Erythroblast (primary cell): ENCODE measurements around the gene SMOC2.

ENCODE experiments used
- DNase-seq, 2 experiments: peaks; one replicate each; lab custom pipeline; 2025; lab: John Stamatoyannopoulos, UW
- GATA1 ChIP-seq: IDR thresholded peaks from 2 replicates; pipeline ENCODE4 v1.6.1; 2011; ENCODE audit warnings: low read depth, mild to moderate bottlenecking, control low read depth, low read length, moderate library complexity
- POLR2A ChIP-seq: IDR thresholded peaks from 2 replicates; pipeline ENCODE4 v1.6.1; 2011; ENCODE audit warnings: mild to moderate bottlenecking, low read length

The SMOC2 gene

DNA sequence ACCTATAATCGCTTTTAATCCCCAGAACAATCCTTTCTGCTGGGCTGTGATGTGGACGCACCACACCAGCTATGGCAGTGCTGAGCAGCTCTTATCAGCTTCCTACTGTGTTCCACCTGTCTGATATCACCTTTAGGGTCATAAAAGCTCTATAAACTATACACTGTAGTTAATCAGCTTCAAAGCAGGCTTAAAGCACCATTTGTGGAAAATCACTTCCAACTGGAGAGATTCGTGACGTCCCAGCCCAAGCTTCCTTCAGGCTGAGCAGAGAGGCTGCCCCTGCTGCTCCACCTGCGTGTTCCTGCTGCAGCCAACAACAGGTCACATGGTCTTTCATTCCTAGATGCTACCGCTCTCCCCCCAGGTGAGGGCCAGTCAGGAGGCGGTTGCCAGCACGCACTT is 156.5 kb downstream of the SMOC2 start:
- no peak for DNase-seq

DNA sequence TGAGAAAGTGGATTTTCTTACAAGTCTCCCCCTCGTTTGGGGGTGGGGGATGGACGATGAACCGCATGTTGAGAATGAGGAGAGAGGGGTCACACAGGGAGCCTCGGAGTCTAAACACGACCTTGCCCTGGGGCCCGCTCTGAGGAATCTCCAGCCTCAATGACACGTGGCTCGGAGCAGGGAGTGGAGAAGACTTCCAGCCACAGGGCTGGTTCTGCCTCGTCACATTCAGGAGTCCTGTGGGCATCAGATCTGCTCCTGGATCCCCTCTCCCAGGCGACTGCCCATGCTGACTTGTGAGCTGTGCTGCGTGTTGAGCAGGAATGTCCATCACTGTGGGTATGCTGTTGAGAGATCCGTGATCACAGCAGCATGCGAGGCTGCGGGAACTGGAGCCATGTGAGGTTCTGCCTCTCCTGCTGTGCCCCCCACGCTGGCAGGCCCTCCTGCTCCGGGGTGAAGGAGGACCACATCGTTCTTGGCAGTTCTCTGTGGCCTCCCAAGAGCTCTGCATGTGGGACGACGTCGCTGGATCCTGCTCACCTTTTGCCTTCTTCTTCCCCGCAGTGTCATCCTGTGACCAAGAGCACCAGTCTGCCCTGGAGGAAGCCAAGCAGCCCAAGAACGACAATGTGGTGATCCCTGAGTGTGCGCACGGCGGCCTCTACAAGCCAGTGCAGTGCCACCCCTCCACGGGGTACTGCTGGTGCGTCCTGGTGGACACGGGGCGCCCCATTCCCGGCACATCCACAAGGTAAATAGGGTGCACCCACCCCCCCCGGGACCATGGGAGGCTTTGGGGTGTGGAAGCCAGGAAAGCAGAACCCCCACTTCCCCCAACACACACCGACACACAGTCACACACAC is 157.5 kb downstream of the SMOC2 start:
- no peak for DNase-seq
- TF ChIP-seq GATA1: no peak
- no peak for TF ChIP-seq POLR2A

More for the DNA sequence above, 156.5 kb downstream of the SMOC2 start:
- no peak for TF ChIP-seq GATA1
- no peak for TF ChIP-seq POLR2A

DNA sequence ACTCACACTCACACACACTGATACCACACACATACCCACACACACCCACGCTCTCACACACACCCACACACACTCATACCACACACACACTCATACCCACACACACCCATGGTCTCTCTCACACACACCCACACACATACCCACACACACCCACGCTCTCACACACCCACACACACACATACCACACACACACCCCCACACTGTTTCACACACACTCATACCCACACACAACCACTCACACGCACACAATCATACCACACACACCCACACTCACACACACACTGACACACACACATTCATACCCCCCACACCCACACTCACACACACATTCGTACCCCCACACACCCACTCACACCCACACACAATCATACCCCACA is 158.1 kb downstream of the SMOC2 start:
- DNase-seq: no peak
- TF ChIP-seq GATA1 (no peak), POLR2A (no peak)

DNA sequence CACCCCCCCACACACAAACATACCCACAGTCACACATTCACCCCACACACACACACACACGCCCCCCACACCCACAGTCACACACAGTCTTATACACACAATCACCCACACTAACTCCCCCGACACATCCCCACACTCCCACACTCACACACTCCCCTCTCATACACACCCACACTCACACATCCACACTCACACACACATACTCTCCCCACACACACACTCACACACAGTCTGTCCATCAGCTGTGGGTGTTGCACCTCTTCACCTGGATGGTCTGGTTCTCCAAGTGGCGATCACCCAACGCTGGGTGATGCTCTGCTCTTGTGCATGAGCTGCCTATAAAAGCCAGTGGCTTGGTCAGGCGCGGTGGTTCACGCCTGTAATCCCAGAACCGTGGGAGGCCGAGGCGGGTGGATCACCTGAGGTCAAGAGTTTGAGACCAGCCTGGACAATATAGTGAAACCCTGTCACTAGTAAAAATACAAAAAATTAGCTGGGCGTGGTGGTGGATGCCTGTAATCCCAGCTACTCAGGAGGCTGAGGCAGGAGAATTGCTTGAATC is 158.9 kb downstream of the SMOC2 start:
- DNase-seq: no peak
- TF ChIP-seq GATA1 (no peak), POLR2A (no peak)

DNA sequence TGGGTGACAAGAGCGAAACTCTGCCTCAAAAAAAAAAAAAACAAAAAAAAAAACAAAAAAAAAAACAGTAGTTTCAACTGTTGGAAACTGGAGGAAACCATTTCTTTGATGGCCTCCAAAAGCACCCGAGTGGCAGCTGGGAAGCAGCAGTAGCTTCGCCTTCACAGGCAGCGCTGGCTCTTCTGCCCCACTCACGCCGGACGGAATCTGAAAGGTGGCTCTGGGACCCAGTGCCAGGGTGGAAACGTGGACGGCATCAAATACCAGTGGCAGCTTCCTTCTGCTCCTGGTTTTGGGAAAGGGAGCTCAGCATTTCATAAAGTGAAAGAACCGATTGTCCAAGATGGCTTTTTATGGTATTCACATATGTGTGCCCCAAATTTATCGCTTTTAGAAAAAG is 159.4 kb downstream of the SMOC2 start:
- no peak for DNase-seq
- TF ChIP-seq GATA1 (no peak), POLR2A (no peak)

DNA sequence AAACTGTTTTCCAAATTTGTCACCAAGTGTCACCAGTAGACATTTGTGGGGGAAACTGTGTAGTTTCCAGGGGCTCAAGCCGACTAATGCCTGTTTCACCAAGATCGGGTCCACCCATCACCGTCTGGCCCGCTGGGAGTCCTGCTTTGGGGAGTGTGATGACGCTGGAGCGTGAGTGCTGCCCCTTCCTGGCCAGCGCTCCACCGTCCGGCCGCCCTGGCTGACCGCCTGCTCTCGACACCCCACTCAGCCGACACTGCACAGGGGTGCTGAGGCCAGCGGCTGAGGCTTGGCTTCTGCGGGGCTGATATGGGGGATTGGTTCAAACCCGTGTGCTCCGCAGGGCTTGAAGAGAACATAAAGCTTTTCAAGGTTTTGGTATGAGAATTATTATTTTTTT is 160.1 kb downstream of the SMOC2 start:
- no peak for TF ChIP-seq POLR2A
- TF ChIP-seq GATA1: no peak
- DNase-seq: no peak

DNA sequence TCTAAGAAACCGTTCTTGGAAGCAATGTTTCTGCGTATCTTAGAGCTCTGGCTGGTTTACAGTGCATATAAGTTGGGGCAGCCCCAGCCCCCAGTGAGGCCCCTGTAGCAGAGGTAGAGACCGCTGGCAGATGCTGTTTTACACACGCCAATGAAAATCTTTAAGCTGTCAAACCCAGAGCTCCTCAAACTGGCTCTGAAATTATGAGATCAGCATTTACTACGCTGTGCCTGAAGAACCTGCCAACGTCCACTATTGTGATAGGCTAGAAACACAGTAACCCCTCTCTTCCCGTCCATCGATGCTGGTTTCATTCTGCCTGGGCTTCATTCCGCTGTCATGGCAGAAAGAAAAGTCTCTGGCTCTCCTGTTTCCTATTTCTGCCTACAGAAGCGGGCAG is 160.6 kb downstream of the SMOC2 start:
- TF ChIP-seq POLR2A: no peak
- no peak for TF ChIP-seq GATA1
- no peak for DNase-seq

DNA sequence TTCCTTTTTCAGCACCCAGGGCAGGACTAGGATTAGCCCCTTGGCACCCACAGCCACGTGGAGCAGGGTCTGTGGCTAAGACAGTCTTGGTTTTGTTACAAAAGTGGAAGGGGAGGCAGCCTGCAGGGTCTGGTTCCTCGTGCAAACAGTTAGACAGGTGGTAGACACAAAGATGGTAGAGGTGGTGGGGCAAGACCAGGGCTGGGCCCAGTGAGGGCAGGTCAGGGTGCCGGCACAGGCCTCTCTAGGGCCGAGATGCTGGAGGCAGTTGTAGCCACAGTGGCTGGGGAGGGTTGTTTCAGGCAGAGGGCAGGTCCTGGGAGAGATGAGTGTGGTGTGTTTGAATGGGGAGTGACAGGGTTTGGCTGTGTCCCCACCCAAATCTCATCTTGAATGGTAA is 161.6 kb downstream of the SMOC2 start:
- DNase-seq: no peak
- TF ChIP-seq GATA1 (no peak), POLR2A (no peak)

DNA sequence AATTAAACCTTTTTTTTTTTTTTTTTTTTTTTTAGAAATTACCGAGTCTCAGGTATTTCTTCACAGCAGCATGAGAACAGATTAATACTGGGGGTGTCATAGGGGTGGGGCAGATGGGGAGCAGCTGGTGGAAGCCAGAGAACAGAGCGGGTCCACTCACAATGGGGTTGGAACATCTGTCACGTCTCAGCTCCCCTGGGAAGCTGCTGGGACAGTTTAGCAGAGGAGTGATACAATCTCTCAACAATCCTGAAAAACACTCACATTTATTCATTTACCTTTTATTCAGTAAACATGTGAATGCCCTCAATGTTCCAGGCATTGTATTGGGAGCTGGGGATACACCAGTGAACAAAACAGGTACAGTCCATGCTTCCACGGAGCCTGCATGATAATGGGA is 162.2 kb downstream of the SMOC2 start:
- TF ChIP-seq GATA1: no peak
- TF ChIP-seq POLR2A: no peak
- DNase-seq: no peak

DNA sequence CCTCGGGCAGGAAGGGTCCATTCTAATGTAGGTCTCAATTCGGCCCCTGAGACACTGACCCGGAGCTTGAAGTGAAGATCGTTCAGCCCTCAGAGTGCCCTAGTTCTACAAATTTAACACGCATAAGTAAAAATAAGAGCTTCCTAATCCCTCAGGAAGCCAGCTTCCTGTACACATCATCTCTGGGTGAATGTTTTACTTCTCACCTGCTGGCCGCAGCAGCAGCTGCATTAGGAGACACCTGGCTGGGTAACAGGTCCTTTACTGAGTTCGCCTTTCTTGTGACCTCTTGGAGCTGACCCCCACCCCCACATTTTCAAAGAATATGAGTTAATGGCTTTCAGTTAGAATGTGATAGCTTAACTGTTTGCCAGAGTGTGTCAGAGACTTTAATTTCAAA is 165.0 kb downstream of the SMOC2 start:
- TF ChIP-seq POLR2A (no peak), GATA1 (no peak)
- no peak for DNase-seq

DNA sequence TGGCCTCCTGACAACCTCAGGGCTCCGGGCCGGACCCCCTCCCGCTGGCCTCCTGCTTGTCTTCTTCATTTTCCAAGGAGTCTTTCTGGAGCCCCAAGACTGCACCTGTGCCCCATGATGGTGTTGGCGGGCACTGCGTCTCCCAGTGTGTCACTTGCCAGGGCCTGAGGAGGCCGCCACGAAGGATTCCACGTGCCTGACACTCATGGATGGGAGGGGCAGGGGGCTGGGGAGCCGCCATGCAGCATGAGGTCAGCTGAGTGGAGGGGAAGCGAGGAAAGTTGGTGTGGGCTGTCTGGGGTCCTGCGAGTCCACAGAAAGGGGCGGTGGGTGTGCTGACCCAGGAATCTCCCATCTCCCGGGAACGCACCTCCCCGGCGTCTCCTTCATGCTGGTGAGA is 165.7 kb downstream of the SMOC2 start:
- no peak for DNase-seq
- TF ChIP-seq GATA1: no peak

DNA sequence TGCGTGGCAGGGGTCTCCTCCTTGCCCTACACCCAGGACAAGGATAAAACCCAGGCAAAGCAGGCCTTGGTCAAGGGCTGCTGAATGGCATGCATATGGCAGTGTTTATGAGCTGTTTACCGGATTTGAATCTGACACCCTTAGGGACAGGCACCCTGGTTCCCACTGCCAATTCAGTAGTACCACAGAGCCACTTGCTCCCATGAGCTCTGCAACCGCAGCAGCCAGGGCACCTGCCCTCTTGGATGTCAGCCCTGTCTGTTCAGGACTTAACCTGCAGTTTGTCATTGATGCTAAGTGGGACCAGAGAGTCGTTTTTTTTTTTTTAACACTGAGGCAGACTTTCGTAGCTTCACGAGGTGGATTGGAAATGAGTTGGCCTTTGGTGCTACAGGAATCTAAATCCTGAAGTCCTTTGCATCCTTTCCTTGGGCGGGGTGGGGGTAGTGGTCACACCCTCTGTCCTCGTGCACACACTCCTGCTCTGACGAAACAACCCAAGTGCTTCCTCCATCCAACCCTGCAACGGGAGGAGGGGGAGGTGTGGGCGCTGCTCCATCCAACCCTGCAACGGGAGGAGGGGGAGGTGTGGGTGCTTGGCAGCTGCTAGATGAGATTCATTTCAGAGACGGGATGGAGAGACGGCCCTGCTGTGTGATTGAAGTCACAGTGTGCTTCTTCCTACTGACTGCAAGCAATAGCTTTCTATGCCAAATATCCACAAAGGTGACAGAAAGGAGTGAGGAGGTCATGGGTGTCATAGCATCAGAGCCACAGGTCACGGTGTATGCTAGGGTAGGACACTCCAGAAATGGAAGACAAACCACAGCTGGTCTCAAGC is 166.5 kb downstream of the SMOC2 start:
- no peak for DNase-seq
- TF ChIP-seq GATA1 (no peak), POLR2A (no peak)

DNA sequence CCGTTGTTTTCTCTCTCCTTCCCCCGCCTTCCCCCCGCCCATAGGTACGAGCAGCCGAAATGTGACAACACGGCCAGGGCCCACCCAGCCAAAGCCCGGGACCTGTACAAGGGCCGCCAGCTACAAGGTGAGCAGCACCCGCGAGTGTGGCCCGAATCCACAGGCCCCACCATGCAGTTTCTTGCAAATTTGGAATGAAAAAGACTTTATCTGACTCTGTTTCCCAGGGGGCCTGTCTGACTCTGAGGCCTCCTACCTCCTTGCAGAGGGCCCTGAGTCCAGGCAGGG is 167.1 kb downstream of the SMOC2 start:
- no peak for DNase-seq
- TF ChIP-seq GATA1: no peak
- TF ChIP-seq POLR2A: no peak

DNA sequence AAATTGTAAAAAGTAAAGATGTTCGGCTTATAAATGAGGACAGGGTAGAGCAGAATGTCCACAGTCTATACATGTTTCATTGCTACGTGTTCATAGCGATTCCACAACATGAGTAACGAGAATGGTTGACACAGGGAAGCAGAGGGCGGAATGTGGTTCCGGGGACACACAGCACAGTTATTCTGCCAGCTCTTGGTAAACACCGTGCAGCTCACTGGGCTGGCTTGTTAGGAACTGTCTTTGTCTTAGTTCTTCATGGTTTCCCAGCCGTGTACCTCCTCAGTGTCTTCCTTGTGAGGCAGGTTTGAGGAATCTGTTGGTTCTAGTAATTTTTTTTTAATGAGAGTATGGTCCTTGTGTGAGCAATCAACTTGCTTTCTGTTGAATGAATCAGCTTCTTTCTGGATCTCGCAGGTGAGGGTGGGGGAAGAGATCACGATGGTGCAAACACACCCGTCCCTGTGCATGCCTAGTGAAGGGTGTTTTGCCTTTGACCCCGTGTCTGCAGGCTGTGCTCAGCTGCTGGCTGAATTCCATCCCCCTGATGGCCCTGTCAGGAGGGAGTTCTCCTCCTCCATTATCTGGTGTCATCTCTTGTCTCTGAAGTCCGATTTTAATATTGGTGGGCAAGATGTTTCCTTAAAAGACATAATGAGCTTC is 168.2 kb downstream of the SMOC2 start:
- no peak for DNase-seq
- no peak for TF ChIP-seq POLR2A
- no peak for TF ChIP-seq GATA1
